ENCODE data around the gene GTPBP6.

GRCh38 chrX:319579-320125 is 1.1 kb upstream of the GTPBP6 start:
- TF ChIP-seq, protein P1, sequence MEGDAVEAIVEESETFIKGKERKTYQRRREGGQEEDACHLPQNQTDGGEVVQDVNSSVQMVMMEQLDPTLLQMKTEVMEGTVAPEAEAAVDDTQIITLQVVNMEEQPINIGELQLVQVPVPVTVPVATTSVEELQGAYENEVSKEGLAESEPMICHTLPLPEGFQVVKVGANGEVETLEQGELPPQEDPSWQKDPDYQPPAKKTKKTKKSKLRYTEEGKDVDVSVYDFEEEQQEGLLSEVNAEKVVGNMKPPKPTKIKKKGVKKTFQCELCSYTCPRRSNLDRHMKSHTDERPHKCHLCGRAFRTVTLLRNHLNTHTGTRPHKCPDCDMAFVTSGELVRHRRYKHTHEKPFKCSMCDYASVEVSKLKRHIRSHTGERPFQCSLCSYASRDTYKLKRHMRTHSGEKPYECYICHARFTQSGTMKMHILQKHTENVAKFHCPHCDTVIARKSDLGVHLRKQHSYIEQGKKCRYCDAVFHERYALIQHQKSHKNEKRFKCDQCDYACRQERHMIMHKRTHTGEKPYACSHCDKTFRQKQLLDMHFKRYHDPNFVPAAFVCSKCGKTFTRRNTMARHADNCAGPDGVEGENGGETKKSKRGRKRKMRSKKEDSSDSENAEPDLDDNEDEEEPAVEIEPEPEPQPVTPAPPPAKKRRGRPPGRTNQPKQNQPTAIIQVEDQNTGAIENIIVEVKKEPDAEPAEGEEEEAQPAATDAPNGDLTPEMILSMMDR (IDR thresholded peaks at IDR 0.05), result no peak
- no peak for TF ChIP-seq POLR2A (IDR thresholded peaks at IDR 0.05)

All from adrenal gland (tissue), 5 donors.